Keratinocyte (primary cell): ENCODE results near the gene TIRAP. TPM values are rescaled to one million over a fixed set of nuclear protein-coding genes. Genes with fewer than 3 reads are reported as not detected.

Experiments used
- DNase-seq: peaks from one replicate; pipeline ENCODE4 v3.0.0-alpha.2; 2011; ENCODE audit warnings: low read depth, missing footprints, low spot score
- FAIRE-seq: peaks from 2 replicates; lab custom pipeline; 2011; peaks lifted over from hg19 to GRCh38; lab: Jason Lieb, UNC
- H2AFZ ChIP-seq: 2 replicates; pipeline ENCODE4 v1.6.0; 2012; ENCODE audit warnings: low read length, control low read depth, inconsistent platforms; ENCODE audit not compliant: control insufficient read depth
- H3K27ac ChIP-seq: 2 replicates; pipeline ENCODE4 v1.5.1; 2011; ENCODE audit warnings: low read length; ENCODE audit not compliant: control insufficient read depth, insufficient read depth
- H3K27me3 ChIP-seq: 3 replicates; pipeline ENCODE4 v1.6.0; 2011; ENCODE audit warnings: low read length; ENCODE audit not compliant: control insufficient read depth, insufficient read depth; ENCODE audit errors: extremely low read depth
- H3K36me3 ChIP-seq, 2 experiments: 2 replicates in 1 of 2; 3 replicates in 1 of 2; pipeline ENCODE4 v1.5.1; 2011; ENCODE audit warnings: low read length in 2 of 2, mild to moderate bottlenecking in 1 of 2; ENCODE audit not compliant: control insufficient read depth in 2 of 2, insufficient read depth in 2 of 2; ENCODE audit errors: extremely low read depth in 1 of 2
- H3K4me1 ChIP-seq: 3 replicates; pipeline ENCODE4 v1.5.1; 2011; ENCODE audit warnings: low read length; ENCODE audit not compliant: control insufficient read depth, insufficient read depth; ENCODE audit errors: extremely low read depth
- H3K4me2 ChIP-seq: 3 replicates; pipeline ENCODE4 v1.6.0; 2011; ENCODE audit warnings: low read depth, low read length; ENCODE audit not compliant: control insufficient read depth, insufficient read depth; ENCODE audit errors: extremely low read depth
- H3K4me3 ChIP-seq, 3 experiments: fragments of 200-600 bp in 1 of 3; sonication (generic) in 1 of 3; 2 replicates in 2 of 3; 3 replicates in 1 of 3; pipeline ENCODE4 v1.5.1; 2011 to 2016; ENCODE audit warnings: low read length in 3 of 3, mild to moderate bottlenecking in 3 of 3, control low read depth in 2 of 3, inconsistent platforms in 1 of 3, low read depth in 1 of 3, mixed read lengths in 1 of 3, mixed run types in 1 of 3, moderate library complexity in 1 of 3; ENCODE audit not compliant: control insufficient read depth in 2 of 3, insufficient read depth in 2 of 3; ENCODE audit errors: extremely low read depth in 1 of 3
- H3K79me2 ChIP-seq: 2 replicates; pipeline ENCODE4 v1.6.0; 2012; ENCODE audit warnings: low read length; ENCODE audit not compliant: control insufficient read depth, insufficient read depth
- H3K9ac ChIP-seq: 3 replicates; pipeline ENCODE4 v1.6.0; 2011; ENCODE audit warnings: low read length; ENCODE audit not compliant: control insufficient read depth, insufficient read depth; ENCODE audit errors: extremely low read depth
- H3K9me1 ChIP-seq: 3 replicates; pipeline ENCODE4 v1.6.0; 2011; ENCODE audit warnings: low read length; ENCODE audit not compliant: control insufficient read depth, insufficient read depth; ENCODE audit errors: extremely low read depth
- H3K9me3 ChIP-seq: 2 replicates; pipeline ENCODE4 v1.5.1; 2012; ENCODE audit warnings: low read depth, low read length; ENCODE audit not compliant: control insufficient read depth
- H4K20me1 ChIP-seq: 3 replicates; pipeline ENCODE4 v1.6.0; 2011; ENCODE audit warnings: low read length; ENCODE audit not compliant: control insufficient read depth, insufficient read depth; ENCODE audit errors: extremely low read depth
- EZH2 ChIP-seq: IDR thresholded peaks from one replicate; pipeline ENCODE4 v1.6.1; 2012; ENCODE audit warnings: inconsistent platforms, mild to moderate bottlenecking, low read length, moderate library complexity
- dilution Hi-C: fragments of 300-500 bp; cut with MboI; formaldehyde crosslinking; loops from one replicate; pipeline ENCODE4 v1.7.0; 2020; ENCODE audit warnings: low sequenced_read_pairs; ENCODE audit not compliant: extremely low pct_ligation_motif_present
- polyA plus RNA-seq, 5 experiments: library from polyadenylated mRNA; depleted of rRNA in 3 of 5; stranded (reverse) in 3 of 5; stranded (forward) in 1 of 5; unstranded in 1 of 5; fragments of >200 nt; gene quantifications; 1 replicate in 1 of 5; 2 replicates in 3 of 5; 3 replicates in 1 of 5; pipeline versions ENCODE4 v1.2.1 to v1.2.3, GENCODE V29; 2011 to 2012; ENCODE audit warnings: missing spikeins in 2 of 5, low read depth in 1 of 5, low replicate concordance in 1 of 5
- TF ChIP-seq, protein P1 (sequence below), 3 experiments: IDR thresholded peaks in 1 of 3; conservative IDR thresholded peaks in 1 of 3; optimal IDR thresholded peaks in 1 of 3; 2 replicates in 2 of 3; 3 replicates in 1 of 3; pipeline versions ENCODE3 to v1.5.1; 2011; ENCODE audit warnings: low read length in 3 of 3, mild to moderate bottlenecking in 3 of 3, moderate library complexity in 2 of 3, control low read depth in 1 of 3, inconsistent platforms in 1 of 3; ENCODE audit not compliant: insufficient read depth in 2 of 3; ENCODE audit errors: extremely low read depth in 1 of 3

TIRAP gene
- polyA plus RNA-seq, 1 donor (not counting 4 experiments of a cell fraction or from before 2014, with no cell fraction given), result 3.2 TPM

DNA sequence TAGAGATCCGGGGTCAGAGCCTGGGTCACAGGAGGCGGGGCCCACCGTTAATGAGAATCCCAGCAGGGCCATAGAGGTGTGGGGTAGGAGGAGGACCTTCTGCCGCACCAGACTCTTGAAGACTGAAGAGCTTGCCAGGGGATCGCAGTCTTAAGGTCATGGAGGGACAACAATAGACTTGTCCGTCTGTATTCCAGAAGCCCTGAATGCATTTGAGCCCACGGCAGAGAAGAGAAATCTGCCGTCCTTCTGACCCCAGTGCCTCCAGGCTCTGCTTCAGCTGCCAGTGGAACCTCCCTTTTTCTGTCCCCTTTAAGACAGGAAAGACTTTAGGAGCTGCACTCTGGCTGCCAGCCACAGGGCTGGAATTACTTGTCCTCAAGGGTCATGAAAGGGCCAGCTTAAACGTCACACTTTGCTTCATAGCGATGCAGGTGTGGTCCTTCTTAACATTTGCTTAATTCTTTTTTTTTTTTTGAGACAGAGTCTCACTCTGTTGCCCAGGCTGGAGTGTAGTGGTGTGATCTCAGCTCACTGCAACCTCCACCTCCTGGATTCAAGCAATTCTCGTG, 57.1 kb downstream of the TIRAP start:
- no peaks in the 10 kb centered on the region for H3K9me1 ChIP-seq
- H3K9ac ChIP-seq, result no peak overlapping the region
- no peak for TF ChIP-seq EZH2
- TF ChIP-seq, protein P1, sequence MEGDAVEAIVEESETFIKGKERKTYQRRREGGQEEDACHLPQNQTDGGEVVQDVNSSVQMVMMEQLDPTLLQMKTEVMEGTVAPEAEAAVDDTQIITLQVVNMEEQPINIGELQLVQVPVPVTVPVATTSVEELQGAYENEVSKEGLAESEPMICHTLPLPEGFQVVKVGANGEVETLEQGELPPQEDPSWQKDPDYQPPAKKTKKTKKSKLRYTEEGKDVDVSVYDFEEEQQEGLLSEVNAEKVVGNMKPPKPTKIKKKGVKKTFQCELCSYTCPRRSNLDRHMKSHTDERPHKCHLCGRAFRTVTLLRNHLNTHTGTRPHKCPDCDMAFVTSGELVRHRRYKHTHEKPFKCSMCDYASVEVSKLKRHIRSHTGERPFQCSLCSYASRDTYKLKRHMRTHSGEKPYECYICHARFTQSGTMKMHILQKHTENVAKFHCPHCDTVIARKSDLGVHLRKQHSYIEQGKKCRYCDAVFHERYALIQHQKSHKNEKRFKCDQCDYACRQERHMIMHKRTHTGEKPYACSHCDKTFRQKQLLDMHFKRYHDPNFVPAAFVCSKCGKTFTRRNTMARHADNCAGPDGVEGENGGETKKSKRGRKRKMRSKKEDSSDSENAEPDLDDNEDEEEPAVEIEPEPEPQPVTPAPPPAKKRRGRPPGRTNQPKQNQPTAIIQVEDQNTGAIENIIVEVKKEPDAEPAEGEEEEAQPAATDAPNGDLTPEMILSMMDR (optimal IDR thresholded peaks at IDR 0.05 in 1 of 3, IDR thresholded peaks at IDR 0.05 in 1 of 3, conservative IDR thresholded peaks at IDR 0.05 in 1 of 3; ENCODE audit: extremely low read depth in 1 of 3, insufficient read depth in 2 of 3, low read length in 3 of 3), result no peak
- no peak overlapping the region for H3K27ac ChIP-seq
- H3K27me3 ChIP-seq, result no peaks in the 10 kb centered on the region
- dilution Hi-C loops, result no loop called here
- DNase-seq (no peak), FAIRE-seq (no peak)
- no peaks in the 10 kb centered on the region for H4K20me1 ChIP-seq
- no peak overlapping the region for H2AFZ ChIP-seq
- H3K9me3 ChIP-seq, result no peaks in the 10 kb centered on the region
- H3K79me2 ChIP-seq, result no peaks in the 10 kb centered on the region
- peaks cover 8 to 23% of the 10 kb centered on the region in 2 experiments for H3K36me3 ChIP-seq
- no peak overlapping the region for H3K4me3 ChIP-seq
- H3K4me2 ChIP-seq, result no peak overlapping the region
- H3K4me1 ChIP-seq, result peaks cover 22% of the 10 kb centered on the region

DNA sequence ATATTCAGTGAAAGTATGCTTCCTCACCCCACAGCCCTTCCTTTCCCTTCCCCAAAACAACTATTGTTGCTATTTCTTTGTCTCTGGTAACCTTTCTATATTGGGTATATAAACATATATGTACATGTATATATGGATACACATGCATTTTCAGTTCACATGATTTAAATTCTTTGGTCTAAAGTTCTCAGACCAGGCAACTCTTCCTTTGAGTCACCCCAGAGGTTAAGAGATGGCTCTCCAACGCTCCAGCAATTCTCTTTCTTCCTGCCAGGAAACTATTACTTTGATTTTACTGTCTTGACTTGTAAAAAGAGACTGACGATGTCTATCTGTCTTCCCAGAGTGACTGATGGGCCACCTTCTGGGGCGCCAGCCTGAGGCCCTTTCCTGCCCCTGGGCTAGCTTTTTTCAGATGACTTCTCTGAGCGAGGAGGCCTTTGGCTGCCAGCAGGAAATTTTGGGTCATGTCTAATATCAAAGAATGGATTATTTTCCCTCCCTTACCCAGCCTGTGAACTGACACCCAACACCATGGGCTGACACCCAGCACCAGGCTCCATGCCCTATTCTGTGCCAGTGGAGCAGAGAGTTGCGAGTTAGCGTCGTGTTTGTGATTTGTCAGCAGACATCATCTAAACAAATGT, 58.2 kb downstream of the TIRAP start:
- no peaks in the 10 kb centered on the region for H3K27me3 ChIP-seq
- no peaks in the 10 kb centered on the region for H3K9me3 ChIP-seq
- H3K4me3 ChIP-seq, result no peak overlapping the region
- no peaks in the 10 kb centered on the region for H3K9me1 ChIP-seq
- TF ChIP-seq, protein P1 (optimal IDR thresholded peaks at IDR 0.05 in 1 of 3, IDR thresholded peaks at IDR 0.05 in 1 of 3, conservative IDR thresholded peaks at IDR 0.05 in 1 of 3; ENCODE audit: extremely low read depth in 1 of 3, insufficient read depth in 2 of 3, low read length in 3 of 3), result no peak
- TF ChIP-seq EZH2, result no peak
- dilution Hi-C loops, result no loop called here
- H3K9ac ChIP-seq, result no peak overlapping the region
- DNase-seq (no peak), FAIRE-seq (no peak)
- no peak overlapping the region for H3K4me2 ChIP-seq
- H3K4me1 ChIP-seq, result peaks cover 24% of the 10 kb centered on the region
- peaks cover 8 to 16% of the 10 kb centered on the region in 2 experiments for H3K36me3 ChIP-seq
- no peaks in the 10 kb centered on the region for H4K20me1 ChIP-seq
- H2AFZ ChIP-seq, result no peak overlapping the region
- H3K27ac ChIP-seq, result no peak overlapping the region
- no peaks in the 10 kb centered on the region for H3K79me2 ChIP-seq
